Thoracic aorta (tissue), 2 donors: ENCODE data around the gene PREP. TPM values are rescaled to one million over a fixed set of nuclear protein-coding genes. Genes with fewer than 3 reads are reported as not detected.

Source experiments
- ATAC-seq: fragments of 150-250 bp; one replicate; pipeline ENCODE4 v1.8.0; 2017; ENCODE audit warnings: low read depth; ENCODE audit not compliant: insufficient number of reproducible peaks, low FRiP score
- DNase-seq: peaks from one replicate; pipeline ENCODE4 v3.0.0-alpha.2; 2020; ENCODE audit warnings: low spot score
- H3K27ac ChIP-seq, 2 donors: fragments of 200-600 bp; sonication (generic); 1 replicate in 1 of 2; 2 replicates in 1 of 2; pipeline ENCODE4 v1.5.1; 2016; ENCODE audit warnings: mild to moderate bottlenecking in 2 of 2, moderate library complexity in 2 of 2
- H3K27me3 ChIP-seq: fragments of 200-600 bp; sonication (generic); replicated peaks from 2 replicates; pipeline ENCODE4 v1.6.0; 2016; ENCODE audit warnings: mild to moderate bottlenecking; ENCODE audit not compliant: insufficient read depth
- H3K36me3 ChIP-seq: fragments of 200-600 bp; sonication (generic); one replicate; pipeline ENCODE4 v1.5.1; 2016
- H3K4me1 ChIP-seq, 2 donors: fragments of 200-600 bp; sonication (generic); 1 replicate in 1 of 2; 2 replicates in 1 of 2; pipeline versions ENCODE4 v1.5.1 to v1.6.0; 2016; ENCODE audit warnings: low read depth in 2 of 2, mild to moderate bottlenecking in 1 of 2; ENCODE audit not compliant: control insufficient read depth in 1 of 2
- H3K4me3 ChIP-seq: fragments of 200-600 bp; sonication (generic); 2 replicates; pipeline ENCODE4 v1.5.1; 2016; ENCODE audit warnings: mild to moderate bottlenecking
- H3K9me3 ChIP-seq: fragments of 200-600 bp; sonication (generic); 2 replicates; pipeline ENCODE4 v1.5.1; 2016
- total RNA-seq, 2 donors: library from RNA; depleted of rRNA; stranded (reverse); fragments of >200 nt; gene quantifications; one replicate each; pipeline versions ENCODE4 v1.1.0 to v1.2.3, GENCODE V29; 2016
- TF ChIP-seq, protein P1 (sequence below): fragments of 200-600 bp; sonication (generic); IDR thresholded peaks from one replicate; pipeline ENCODE4 v1.5.1; 2019; ENCODE audit warnings: antibody characterized with exemption

The PREP gene
- total RNA-seq, 2 donors from 2014 or later, result 12.6 to 17.9 TPM

DNA sequence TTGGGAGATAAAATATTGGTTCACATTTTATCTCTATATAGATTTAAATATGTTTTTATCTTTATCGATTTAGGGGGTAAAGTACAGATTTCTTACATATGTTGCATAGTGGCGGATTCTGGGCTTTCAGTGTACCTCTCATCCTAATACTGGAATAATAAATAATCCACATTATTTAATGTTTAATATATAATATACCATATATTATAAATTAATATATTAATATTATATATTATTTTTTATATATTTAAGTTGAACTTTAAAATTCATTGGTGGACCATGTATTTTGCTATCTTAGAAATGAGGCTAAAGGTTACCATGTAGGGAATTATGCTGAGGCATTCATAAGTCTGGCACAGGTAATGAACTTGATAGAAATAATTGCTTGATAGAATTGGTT lies 133.5 kb downstream of the PREP start:
- H3K36me3 ChIP-seq, result no peaks in the 10 kb centered on the region
- no peak overlapping the region for H3K27ac ChIP-seq
- no peaks in the 10 kb centered on the region for H3K4me1 ChIP-seq
- H3K9me3 ChIP-seq, result no peaks in the 10 kb centered on the region
- TF ChIP-seq, protein P1, sequence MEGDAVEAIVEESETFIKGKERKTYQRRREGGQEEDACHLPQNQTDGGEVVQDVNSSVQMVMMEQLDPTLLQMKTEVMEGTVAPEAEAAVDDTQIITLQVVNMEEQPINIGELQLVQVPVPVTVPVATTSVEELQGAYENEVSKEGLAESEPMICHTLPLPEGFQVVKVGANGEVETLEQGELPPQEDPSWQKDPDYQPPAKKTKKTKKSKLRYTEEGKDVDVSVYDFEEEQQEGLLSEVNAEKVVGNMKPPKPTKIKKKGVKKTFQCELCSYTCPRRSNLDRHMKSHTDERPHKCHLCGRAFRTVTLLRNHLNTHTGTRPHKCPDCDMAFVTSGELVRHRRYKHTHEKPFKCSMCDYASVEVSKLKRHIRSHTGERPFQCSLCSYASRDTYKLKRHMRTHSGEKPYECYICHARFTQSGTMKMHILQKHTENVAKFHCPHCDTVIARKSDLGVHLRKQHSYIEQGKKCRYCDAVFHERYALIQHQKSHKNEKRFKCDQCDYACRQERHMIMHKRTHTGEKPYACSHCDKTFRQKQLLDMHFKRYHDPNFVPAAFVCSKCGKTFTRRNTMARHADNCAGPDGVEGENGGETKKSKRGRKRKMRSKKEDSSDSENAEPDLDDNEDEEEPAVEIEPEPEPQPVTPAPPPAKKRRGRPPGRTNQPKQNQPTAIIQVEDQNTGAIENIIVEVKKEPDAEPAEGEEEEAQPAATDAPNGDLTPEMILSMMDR, result no peak
- no peak overlapping the region for H3K4me3 ChIP-seq
- ATAC-seq (no peak), DNase-seq (no peak)
- H3K27me3 ChIP-seq, result no peaks in the 10 kb centered on the region

DNA sequence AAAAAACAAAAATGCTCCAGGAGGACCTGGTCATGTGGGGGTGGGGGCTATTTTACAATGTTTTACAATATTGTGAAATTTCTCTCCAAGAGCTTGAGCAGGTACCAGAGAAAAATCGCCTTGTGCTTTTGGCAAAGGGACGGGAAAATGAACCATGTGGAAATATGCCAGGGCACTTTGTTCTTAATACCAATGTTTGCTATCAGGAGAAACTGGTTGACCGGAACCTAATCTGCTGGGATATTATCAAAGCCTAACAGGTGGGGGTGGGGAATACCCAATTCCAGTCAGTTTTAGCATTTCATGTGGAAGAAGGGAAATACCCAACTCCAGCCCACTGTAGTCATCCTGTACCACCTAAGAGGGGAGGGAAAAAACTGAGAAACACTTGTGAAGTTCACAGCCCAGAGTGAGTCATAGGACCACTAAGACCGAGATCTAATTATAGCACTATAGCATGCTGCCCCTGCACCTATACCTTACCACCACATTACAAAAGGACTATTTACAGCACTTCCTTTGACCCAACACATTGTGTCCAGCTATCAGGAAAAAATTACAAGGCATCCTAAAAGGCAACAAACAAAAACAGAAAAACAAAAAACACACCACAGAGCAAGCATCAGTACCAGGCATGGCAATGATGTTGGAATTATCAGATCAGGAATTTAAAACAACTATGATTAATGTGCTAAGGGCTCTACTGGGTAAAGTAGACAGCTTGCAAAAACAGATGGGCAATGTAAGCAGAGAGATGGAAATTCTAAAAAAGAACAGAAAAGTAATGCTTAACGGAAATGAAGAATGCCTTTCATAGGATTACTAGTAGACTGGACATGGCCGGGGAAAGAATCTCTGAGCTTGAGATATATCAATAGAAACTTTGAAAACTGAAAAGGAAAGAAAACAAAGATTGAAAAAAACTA lies 138.9 kb downstream of the PREP start:
- Histone ChIP-seq H3K9me3 (no peaks in the 10 kb centered on the region), H3K4me3 (no peak overlapping the region), H3K4me1 (no peaks in the 10 kb centered on the region), H3K27ac (no peak overlapping the region), H3K36me3 (no peaks in the 10 kb centered on the region), H3K27me3 (no peaks in the 10 kb centered on the region)
- TF ChIP-seq, protein P1, result no peak
- ATAC-seq (no peak), DNase-seq (no peak)

DNA sequence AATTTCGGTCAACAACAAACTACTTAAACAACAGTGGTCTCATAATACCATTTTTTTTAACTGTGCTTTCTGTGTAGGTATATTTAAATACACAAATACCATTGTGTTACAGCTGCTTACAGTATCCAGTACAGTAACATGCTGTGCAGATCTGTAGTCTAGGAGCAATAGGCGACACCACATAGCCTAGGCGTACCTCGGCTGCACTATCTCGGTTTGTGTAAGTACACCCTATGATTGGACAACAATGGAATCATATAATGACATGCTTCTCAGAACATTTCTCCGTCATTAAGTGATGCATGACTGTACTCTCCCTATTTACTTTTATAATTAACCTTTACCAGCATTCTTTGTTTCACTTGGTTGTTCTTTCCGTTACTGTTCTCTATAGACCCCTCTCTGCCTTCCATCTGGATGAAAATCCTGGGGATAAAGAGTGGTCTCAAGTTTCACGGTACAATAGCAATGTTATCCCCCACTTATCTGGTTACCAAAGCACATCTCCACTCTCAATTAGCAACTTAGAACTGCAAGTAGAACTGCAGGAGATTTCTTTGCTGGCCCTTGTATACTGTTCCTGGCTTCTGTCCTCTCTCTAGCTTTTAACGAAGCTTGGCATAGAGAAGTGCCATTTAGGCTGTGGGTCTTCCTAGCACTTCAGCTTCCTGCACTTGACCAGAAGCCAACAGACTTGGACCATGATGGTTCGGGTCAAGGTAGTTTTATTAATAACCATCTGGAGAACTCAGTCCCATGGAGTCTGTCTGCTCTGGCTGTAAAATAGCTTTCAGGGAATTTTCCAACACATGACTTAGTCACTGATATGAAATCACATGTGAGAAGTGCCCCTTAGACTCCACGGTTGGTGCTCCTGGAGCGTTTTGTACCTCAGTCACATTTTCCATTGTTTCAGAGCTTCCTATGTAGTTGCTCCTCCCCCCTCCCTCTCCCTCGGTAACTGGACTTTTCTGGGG lies 142.7 kb downstream of the PREP start:
- ATAC-seq, result no peak
- H3K4me1 ChIP-seq, result no peaks in the 10 kb centered on the region

DNA sequence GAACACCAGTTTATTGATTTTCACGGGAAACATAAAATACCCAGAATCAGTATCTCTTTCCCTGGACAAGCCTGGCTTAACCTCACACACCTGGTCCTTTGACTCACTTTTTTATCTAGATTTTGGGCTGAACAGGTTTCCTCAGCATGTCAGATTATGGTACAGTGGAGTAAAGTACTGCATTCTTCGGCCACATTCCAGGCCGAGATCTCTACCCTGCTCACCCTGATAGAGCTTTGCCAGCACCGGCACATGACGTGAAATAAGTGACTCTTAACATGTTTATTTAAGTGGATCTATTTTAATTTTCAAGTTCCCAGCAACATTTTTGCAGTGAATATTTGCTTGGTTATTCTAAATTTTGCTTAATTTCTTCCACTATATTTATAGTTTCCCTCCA lies 144.1 kb downstream of the PREP start:
- H3K9me3 ChIP-seq, result no peaks in the 10 kb centered on the region
- no peak overlapping the region for H3K4me3 ChIP-seq
- TF ChIP-seq, protein P1, result no peak
- DNase-seq (no peak), ATAC-seq (no peak)
- no peak overlapping the region for H3K27ac ChIP-seq
- no peaks in the 10 kb centered on the region for H3K36me3 ChIP-seq
- no peaks in the 10 kb centered on the region for H3K27me3 ChIP-seq
- H3K4me1 ChIP-seq, result no peaks in the 10 kb centered on the region

More for the DNA sequence above, 142.7 kb downstream of the PREP start:
- DNase-seq, result no peak
- no peak overlapping the region for H3K4me3 ChIP-seq
- H3K27ac ChIP-seq, result no peak overlapping the region
- H3K36me3 ChIP-seq, result no peaks in the 10 kb centered on the region
- H3K27me3 ChIP-seq, result no peaks in the 10 kb centered on the region
- no peaks in the 10 kb centered on the region for H3K9me3 ChIP-seq
- TF ChIP-seq, protein P1, result no peak

DNA sequence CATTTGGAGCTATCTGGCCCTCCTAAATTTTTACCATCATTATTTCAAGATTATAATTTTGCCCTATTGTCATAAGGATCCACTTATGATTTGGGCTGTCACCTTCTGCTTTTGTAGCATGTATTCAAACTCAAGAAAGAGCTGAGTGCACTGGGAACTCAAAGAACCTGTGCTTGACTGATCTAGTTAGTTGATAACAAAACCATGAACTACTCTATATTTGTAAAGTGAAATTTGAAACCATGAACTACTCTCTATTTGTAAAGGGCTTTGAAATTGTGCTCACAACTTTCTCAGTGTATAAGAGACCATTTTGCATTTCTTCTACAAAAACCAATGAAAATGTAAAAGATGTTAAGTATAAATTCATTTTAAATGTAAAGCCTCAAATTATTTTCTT lies 145.5 kb downstream of the PREP start:
- H3K36me3 ChIP-seq, result no peaks in the 10 kb centered on the region
- TF ChIP-seq, protein P1, result no peak
- no peaks in the 10 kb centered on the region for H3K9me3 ChIP-seq
- H3K27me3 ChIP-seq, result no peaks in the 10 kb centered on the region
- H3K4me1 ChIP-seq, result no peaks in the 10 kb centered on the region
- no peak overlapping the region for H3K27ac ChIP-seq
- ATAC-seq (no peak), DNase-seq (no peak)
- no peak overlapping the region for H3K4me3 ChIP-seq
